ENCODE measurements around the gene RADX.

- TF ChIP-seq, protein P1, sequence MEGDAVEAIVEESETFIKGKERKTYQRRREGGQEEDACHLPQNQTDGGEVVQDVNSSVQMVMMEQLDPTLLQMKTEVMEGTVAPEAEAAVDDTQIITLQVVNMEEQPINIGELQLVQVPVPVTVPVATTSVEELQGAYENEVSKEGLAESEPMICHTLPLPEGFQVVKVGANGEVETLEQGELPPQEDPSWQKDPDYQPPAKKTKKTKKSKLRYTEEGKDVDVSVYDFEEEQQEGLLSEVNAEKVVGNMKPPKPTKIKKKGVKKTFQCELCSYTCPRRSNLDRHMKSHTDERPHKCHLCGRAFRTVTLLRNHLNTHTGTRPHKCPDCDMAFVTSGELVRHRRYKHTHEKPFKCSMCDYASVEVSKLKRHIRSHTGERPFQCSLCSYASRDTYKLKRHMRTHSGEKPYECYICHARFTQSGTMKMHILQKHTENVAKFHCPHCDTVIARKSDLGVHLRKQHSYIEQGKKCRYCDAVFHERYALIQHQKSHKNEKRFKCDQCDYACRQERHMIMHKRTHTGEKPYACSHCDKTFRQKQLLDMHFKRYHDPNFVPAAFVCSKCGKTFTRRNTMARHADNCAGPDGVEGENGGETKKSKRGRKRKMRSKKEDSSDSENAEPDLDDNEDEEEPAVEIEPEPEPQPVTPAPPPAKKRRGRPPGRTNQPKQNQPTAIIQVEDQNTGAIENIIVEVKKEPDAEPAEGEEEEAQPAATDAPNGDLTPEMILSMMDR (IDR thresholded peaks at IDR 0.05): no peak
- TF ChIP-seq POLR2AphosphoS5 (IDR thresholded peaks at IDR 0.05): no peak
- no peak for TF ChIP-seq POLR2A (IDR thresholded peaks at IDR 0.05)
Observed at GRCh38 chrX:106696502-106696901, 84.7 kb downstream of the RADX start.

Measured in suprapubic skin (tissue), 4 donors.